ENCODE measurements around the gene DOK5.
"Not testable (repeated sequence)": the region's sequence is repeated elsewhere in the genome, so short reads cannot be mapped to it uniquely, and the experiment has no call there.

Gene DOK5

DNA sequence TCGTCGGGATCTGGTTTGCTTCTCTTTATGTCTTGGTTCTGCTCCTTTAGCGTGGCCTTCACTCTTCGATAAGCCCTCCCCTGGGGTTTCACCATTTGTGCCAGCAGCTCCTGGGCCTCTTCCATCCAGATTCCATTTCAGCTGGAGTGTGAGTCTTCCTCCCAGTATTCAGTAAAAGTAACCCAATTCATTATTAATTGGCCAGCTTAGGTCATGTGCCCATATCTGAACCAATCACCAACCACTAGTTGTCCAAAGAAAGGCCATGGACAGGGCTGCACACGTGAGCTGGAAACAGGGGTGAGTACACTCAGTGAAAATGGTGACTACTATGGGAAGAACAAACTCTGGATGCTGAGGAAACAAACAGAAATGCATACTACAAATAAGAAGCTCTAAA lies 2.8 kb upstream of the DOK5 start:
- no peak for DNase-seq

DNA sequence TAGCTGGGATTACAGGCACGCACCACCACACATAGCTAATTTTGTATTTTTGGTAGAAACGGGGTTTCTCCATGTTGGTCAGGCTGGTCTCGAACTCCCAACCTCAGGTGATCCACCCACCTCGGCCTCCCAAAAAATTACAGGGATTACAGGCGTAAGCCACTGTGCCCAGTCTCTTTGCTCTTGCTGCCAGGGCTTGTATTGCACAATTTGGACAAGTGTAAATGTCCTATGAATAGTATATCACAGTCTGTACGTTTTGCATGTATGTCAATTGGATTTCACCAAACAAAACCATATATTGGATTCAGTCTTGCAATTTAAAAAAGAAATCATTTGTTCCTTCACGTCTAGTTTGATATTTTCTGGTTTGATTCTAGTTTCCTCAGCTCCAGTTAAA lies 2.1 kb upstream of the DOK5 start:
- DNase-seq: no peak

DNA sequence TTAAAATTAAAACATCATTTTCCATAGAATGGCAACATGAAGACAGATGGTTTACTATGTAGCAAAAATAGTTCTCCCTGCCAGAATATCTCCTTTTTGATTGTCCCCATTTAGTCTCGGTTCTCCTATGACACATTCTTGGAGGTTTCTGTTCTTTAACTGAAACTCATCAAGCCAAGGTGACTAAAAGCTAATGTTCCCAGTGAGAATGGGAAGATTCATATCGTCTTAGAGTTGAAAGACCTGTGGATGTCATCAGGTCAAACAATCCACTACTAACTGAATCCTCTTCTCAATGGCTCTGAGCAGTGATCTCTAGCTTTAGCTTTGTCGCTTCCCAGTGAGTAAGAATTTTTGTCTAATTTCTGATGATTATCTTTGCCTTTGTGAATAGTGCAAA lies 1.3 kb upstream of the DOK5 start:
- DNase-seq: no peak

DNA sequence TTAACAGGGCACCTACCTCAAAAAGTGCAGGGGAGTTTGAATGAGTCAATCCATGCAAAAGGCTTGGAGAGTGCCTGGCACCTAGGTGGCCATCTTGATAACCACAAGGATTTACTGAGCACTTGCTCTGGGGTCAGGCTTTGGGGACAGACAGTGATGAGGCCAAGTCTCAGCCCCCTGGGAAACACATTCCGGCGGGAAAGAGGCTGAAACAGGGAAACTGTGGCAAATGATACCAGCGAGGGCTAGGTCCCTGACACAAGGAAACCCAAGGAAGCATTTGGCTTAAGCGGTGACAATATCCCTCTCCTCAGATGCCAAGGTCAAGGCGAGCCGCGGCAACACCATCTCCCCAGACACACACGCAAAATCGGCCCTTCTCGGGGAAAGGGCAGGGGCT lies 527 bp upstream of the DOK5 start:
- no peak for DNase-seq

DNA sequence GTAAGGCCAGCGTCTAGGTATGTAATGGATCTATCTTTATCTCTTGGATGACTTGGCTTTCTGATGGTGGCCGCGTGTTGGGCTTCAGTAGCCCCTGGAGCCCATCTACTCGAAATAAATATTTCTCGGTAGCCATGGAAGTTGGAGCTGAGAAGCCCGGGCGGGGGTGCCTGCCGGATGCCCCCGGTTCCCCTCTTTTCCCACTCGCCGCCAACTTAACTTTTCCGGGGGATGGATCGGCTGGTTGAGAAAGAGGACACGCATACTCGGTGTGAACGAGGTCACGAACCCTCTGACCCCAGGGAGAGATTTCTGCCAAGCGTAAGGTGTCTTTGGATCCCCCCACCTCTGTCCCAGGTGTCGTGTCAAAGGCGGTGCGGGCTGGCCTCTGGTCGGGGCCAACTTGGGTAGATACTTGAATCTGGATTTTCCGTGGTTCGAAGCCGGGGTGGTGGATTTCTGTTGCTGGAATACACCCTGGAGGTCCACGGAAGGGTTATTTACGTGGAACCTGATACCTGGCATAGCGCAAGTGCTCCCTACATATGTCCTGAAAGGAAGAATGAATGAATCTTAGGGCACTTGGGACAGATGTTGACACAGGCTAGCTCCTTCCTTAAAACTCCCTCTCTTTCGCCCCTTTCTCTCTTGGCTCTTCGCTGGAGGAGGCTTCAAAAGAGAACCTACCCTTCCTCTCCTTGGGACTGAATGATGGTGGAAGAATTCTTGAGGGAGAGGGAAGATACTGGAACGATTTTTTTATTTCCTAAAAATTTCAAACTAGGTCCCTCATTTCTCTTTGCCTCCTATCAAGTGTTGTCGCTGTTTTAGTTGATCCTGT lies 996 bp downstream of the DOK5 start:
- no peak for DNase-seq

DNA sequence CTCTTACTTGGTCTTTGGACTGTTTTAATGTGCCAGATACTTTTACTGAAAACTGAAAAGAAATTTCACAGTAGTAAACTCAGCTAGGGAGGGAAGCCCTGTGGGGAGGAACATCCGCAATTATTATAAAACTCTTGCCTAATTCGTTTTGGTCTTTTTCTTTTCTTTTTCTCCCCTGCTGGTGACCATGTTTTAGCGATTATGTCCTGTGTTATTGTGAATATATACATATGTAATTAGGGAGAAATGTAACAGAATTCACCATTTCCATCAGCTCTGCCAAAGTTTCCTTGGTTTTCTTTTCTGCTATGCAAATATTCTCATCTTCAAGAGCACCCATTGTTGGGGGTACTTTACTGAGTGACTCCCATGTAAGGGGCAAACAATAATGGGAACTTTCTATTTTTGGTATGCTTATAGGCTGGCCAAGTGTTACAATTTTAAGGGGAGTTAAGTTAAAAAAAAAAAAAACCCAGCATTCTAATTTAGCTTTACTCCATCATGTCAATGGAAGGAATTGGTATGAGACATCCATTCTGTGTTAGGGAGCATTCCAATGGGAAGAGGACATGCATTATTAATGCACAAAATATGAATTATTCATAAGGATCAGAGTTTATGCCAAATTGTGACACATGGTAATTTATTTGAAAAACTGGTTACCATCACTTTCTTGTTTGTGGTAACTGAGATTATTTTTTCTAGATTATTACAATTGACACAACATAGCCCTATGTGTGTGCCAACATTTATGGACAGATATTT lies 2.0 kb downstream of the DOK5 start:
- no peak for DNase-seq

DNA sequence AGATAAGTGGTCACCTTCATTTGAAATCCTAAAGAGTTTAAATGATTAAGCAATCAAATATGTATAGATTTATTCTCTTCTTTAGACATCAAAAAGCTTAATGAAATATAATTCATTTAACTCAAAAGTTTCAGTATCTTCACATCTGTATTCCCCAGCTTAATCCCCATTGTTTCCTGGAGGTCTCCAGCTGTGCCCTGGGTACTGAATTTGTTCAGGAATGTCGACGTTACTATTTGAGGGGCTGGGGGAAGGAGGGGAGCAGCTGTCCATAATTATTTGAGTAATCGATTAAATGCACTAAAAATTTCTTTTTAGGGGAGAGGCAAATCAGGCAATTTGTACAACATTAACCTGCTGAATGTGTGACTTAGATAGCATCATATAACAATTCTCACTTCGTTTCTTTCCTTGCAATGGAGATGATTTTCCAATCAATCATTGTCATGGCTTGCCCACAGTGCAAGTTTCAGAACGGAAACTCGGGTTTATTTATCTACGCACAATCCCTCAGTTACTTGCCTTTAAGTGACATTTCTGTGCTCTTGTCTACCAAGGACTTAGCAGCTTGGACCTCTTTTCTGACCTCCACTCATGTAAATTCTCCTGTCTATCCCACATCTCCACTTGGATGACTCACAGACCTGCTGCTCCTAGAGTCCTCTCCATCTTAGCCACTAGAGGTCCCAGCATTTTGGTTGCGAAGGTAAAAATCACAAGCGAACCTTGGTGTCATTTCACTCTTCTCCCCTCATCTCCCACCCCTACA lies 3.9 kb downstream of the DOK5 start:
- DNase-seq: no peak

DNA sequence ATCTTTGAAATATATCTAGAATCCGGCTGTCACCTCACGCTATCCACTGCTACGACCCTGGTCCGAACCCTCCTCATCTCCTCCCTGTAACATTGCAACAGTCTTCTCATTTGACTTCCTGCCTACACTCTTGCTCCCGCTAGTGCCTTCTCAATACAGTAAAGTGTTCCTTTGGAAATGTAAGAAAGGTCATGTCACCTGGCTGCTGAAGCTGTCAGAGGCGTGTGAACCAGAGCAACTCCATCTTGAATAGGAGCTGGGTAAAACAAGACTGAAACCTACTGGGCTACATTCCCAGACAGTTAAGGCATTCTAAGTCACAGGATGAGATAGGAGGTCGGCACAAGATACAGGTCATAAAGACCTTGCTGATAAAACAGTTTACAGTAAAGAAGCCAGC lies 4.5 kb downstream of the DOK5 start:
- DNase-seq: not testable (repeated sequence)

DNA sequence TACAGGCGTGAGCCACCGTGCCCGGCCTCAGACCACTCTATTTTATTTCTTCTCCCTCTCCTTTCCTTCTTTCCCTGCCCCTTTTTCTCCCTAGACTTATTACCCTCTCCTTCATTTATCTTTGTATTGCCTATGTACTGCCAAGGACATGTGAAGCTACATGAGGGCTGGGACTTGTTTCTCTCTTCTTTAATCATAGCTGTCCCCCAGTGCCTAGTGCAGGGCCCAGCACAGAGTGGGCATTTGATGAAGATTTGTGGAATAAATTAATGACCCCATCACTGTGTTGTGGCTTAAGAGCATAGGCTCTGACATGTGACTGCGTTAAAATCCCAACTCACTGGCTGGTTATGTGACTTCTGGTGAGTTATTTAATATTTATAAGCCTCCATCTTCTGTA lies 6.0 kb downstream of the DOK5 start:
- DNase-seq: no peak

DNA sequence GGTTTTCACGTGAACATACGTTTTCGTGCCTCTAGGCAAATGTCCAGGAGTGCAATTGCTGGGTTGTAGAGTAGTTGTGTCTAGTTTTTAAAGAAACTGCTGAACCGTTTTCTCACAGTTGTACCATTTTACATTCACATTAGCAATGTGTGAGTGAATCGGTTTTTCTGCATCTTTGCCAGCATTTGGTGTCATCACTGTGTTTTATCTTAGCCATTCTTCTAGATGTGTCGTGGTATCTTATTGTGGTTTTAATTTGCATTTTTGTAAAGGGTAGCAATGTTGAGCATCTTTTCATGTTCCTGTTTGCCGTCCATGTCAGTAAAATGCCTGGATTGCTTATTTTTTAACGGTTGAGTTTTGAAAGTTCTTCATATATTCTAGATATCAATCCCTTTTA lies 10.2 kb downstream of the DOK5 start:
- no peak for DNase-seq

DNA sequence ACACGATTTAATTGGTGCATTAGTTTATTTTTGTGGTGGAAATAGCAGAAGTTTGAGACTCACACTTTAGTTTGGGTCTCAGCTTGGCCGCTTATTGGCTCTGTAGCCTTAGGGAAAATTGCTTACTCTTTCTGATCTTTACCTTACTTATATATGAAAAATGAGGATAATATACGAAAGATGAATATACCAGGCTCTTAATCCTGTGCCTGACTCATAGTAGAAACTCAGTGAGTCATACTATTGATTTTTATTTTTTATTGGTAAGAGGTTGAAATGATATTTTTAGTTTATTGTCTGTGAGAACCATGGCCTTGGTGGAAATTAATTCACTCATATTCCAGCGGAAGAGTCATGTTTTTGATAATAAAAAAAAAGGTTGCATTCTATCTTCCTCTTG lies 11.2 kb downstream of the DOK5 start:
- no peak for DNase-seq

DNA sequence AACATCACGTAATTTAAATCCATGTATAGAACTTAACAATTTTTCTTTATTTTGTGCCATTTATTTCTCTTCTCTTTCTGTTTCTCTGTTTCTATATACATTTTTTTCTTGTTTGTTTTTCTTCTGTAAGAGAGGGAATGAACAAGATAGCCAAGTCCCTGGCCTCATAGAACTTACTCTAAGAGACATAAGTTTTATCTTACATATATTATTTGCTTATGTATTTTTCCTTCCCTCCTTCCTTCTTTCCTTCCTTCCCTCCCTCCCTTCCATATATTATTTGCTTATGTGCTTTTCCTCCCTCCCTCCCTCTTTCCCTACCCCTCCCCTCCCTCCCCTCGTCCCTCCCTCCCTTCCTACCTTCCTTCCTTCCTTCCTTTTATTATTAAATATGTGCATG lies 13.0 kb downstream of the DOK5 start:
- DNase-seq: no peak

DNA sequence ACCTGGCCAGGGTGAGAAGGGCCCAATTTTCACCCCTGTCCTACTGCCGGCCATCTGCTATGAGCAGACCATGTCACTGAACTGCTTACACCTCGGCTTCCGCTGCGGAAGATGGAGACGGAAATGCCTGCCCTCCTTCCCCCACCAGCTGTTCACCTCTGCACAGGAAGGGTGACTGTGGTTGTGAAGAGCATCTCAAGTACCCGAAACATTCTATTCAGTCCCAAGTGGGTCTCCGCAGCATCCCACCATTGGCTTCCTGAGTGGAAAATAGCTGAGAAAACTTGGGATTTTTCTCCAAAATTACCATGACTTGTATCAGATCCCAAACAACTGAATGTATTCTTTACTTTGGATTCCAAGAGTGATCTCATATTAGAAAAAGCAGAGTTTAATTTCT lies 16.1 kb downstream of the DOK5 start:
- DNase-seq: no peak

DNA sequence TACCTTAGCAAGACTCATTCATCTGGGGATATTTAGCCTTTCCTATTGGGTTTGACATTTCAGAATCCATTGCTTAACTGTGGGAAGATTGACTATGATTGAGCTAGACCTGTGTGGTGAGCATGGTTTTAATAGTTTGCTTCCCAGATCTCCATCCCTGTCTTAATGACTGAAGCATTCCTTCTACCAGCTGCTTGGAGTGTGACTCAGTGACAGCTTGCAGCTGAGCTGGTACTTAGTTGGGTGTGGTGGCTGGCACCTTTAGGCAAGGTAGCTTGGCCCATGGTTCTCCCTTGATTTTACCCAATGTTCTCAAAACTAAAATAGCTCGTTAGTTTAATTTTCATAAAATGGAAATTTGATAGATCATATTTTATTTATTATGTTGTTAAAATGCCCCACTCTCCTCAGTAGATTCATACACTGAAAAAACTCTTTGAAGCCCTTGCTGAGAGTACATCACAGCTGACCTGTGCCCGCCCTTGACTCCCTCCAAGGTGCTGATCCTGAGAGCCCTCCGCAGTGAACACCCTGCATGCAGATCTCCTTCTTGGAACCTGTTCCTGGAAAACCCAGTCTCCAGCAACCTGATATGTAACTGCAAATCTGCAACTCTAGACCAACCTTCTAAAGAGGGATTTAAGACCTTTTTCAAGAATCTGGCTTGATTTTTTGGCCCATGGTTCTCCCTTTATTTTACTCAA lies 19.1 kb downstream of the DOK5 start:
- DNase-seq: no peak

DNA sequence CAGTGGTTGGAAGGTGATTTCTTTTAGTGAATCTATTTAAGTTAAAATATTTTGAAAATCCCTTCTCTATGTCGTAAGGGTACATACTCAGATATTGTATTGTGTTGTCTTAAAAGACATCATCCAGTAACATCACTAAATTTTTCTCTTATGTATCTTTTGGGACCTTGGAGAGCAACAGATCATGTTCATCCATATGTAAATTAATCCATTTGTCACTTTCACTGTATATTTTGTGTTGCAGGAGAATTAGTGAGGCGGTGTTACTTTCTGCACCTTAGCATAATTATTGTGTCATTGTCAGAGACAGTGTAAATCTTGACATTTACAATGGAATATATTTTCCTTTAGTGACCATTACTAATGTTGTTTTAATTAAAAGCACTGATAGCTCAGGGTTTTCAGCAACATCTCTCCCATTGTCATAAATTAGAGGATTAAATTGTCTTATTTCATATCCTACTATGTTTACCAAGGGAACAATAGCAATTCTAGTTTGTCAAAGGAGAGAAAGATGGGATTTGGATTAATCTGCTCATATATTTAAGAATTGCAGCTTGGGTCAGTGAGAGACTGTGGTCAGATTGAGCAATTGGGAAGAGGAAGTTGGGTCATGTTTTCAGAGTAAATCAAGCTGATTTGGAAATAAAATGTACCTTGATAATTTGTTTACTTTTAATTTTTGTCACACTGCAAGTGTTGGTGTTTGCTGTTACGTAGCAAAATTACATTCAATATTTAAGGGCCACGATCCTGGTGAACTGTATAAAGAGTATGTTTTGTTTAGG lies 22.7 kb downstream of the DOK5 start:
- DNase-seq: no peak

DNA sequence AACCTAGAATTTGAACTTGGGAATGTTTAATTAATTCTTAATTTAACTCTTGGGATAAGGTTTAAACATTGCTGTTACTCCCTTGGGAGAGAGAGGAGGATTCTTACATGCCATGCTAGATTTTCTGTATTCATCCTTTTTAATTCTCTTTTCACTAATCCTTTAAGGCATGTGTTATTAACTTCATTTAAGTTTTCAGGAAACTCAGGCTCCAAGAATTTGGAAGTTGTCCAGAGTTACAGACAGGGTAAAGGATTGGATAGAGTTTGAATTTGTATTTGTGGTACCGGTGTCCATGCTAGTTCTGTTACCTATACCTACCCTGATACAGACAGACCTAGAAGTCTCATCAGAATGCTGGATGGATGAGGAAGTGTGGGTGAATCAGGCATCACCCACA lies 23.7 kb downstream of the DOK5 start:
- DNase-seq: no peak

DNA sequence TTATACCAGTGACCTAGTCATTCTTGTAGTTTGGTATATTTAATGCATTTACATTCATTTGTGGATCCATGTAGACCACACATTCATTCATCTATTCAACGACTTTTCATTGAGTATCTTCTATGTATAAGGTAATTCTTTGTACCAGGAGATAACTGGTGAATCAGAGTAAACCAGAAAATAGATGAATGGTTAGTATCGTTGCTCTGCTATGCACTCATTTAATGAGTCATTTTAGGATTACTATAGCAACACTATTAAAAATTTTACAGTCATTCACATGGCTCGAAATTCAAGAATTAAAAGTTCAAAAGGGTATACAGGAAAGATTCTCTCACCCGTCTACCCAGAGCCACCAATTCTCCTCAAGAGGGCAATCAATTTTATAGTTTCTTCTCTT lies 26.8 kb downstream of the DOK5 start:
- no peak for DNase-seq

DNA sequence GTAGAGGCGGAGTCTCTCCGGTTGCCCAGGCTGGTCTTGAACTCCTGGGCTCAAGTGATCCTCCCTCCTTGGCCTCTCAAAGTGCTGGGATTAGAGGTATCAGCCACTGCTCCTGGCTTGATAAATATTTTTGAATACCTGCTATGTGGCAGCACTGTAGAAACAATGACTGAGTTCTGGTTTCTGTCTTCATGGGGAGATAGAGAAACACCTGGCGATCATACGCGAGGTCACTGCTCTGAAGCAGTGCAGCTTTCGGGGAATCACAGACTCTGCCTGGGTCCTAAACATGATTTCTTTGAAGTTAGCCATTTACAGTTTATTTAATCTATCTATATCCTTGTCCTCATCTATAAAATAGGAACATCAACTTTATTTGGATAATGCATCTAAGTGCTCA lies 31.2 kb downstream of the DOK5 start:
- DNase-seq: no peak

DNA sequence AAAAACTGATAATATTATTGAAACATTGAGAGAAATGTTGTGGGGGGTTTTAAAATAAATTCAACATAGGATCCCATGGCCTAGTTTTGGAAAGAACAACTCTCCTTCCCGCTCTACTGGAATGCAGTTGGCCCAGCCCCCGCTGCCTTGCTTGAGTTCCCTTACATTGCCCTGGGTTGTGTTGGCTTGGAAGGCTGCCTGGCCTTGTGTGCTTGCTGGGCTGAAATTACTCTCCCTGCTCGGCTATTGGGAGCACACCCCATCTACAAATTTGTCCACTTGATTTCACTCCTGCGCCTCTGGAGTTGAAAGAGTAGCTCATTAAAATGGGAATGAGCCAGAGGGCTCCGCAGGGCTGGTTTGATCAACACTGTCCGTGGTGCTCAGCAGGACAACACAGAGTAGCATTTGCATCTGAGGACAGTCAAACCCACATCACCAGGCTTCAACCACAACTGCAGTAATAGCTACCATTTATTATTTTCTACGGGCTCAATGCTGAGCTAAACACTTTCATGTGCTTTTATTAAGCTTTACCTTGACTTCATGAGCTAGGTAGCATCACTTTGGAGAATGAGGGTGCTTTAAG lies 35.2 kb downstream of the DOK5 start:
- no peak for DNase-seq

DNA sequence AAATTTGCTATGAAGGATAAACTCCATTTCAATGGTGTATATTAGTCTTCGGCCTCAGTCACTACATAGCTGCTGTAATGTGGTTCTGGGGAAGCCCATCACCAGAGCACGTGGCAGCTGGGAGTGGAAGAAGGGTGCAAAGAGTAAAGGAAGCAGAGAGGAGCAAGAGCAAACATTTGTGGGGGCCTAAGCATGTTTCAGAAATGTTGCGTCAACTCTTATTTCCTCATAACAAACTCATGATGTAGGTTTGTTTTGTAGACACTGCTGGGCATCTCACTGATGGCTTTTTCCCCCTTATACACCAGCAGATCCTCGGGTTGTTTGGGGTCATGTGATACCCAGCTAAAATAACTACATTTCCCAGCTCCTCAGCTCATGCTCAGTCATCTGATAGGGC lies 37.3 kb downstream of the DOK5 start:
- no peak for DNase-seq

DNA sequence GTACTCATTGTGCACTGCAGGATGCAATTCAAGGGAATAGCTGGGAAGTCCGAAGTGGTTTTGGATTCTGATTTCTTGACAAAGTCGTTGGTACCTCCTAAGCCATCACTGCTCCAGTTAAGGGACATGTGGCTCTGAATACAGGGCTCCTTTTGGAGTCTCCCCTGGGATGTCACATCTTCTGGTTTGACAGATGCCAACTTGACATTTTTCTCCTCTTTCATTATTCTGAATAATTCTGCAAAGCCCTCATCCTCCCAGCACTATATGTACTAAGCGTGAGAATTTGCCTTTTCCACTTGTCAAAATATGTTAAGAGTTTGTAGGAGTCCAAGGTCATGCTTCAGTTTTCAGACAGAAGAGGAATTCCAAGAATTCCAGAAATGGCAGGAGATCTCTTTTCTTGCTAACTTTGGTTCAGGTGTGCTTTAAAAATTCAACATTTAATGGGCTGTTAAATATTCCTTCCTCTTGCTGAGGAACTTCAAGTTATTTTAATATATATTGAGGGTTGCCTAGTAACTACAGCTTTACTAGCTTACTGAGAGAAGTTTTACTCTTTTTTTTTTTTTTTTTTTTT lies 38.7 kb downstream of the DOK5 start:
- no peak for DNase-seq

All from NCI-H2029 treated with DMSO at 0.1 percent for 48 hours (cell line).